ENCODE data around the gene KIRREL3. TPM values are rescaled to one million over a fixed set of nuclear protein-coding genes. Genes with fewer than 3 reads are reported as not detected.

Gene KIRREL3
- total and polyA plus RNA-seq, 2 of the 8 experiments (the other 6 are each of a cell fraction or from before 2014, with no cell fraction given) = 0.29 to 0.32 TPM

DNA sequence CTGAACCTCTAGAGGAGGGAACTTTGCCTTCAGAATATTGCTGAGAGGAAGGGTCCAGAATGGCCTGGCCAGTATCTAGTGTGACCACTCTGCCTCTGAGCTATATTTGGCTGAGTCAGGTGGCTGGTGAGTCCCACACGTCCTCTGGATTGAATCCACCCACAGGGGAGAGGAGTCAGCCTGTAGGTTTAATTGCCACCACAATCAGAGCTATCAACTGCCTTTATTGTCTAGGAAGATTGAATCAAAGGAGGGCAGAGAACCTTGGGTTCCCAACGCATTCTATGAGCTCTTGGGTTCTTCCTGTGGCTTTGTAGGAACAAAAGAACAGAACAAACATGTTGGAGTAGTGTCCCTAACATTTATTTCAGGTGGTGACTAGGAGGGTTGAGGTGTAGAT, 577.4 kb downstream of the KIRREL3 start:
- Histone ChIP-seq H3K27me3 (replicated peaks in 1 of 4; ENCODE audit: control insufficient read depth in 3 of 4, extremely low read depth in 1 of 4, insufficient read depth in 3 of 4, low read length in 3 of 4) (no peaks in the 10 kb centered on the region), H3K23me2 (ENCODE audit: low read depth, low read length) (no peaks in the 10 kb centered on the region), H3K9me3 (ENCODE audit: insufficient read depth in 2 of 2, low read depth in 1 of 2, low read length in 1 of 2) (no peaks in the 10 kb centered on the region), H3K4me2 (ENCODE audit: insufficient read depth in 1 of 2, low read depth in 2 of 2, low read length in 2 of 2) (no peak overlapping the region), H2BK5ac (ENCODE audit: low read depth, low read length) (no peak overlapping the region), H2BK12ac (ENCODE audit: low read depth, low read length) (no peak overlapping the region), H2BK15ac (ENCODE audit: low read length) (no peak overlapping the region), H3K4me3 (ENCODE audit: extremely low read depth in 1 of 4, insufficient read depth in 2 of 4, low read depth in 3 of 4, low read length in 4 of 4) (no peak overlapping the region), H3K79me1 (ENCODE audit: low read depth, low read length) (no peaks in the 10 kb centered on the region), H4K8ac (ENCODE audit: extremely low read depth, insufficient read depth, low read length) (no peak overlapping the region), H4K20me1 (replicated peaks in 1 of 2; ENCODE audit: control insufficient read depth in 1 of 2, insufficient read depth in 2 of 2, low read length in 2 of 2) (no peaks in the 10 kb centered on the region), H2BK20ac (ENCODE audit: low read length) (no peak overlapping the region), H3K23ac (ENCODE audit: insufficient read length) (no peak overlapping the region), H2BK120ac (replicated peaks; ENCODE audit: low read depth, low read length) (no peak overlapping the region), H3K36me3 (ENCODE audit: control insufficient read depth in 2 of 4, insufficient read depth in 4 of 4, low read length in 3 of 4) (no peaks in the 10 kb centered on the region), H3K79me2 (ENCODE audit: control insufficient read depth in 1 of 2, insufficient read depth in 2 of 2, low read length in 2 of 2) (no peaks in the 10 kb centered on the region), H4K5ac (ENCODE audit: insufficient read length, low read depth, low read length) (no peak overlapping the region), H3K27ac (ENCODE audit: low read depth, low read length) (no peak overlapping the region), H3K4me1 (replicated peaks in 1 of 4; ENCODE audit: control insufficient read depth in 3 of 4, insufficient read depth in 4 of 4, low read length in 3 of 4) (no peaks in the 10 kb centered on the region; a peak in 1 of 7 replicates), H3K9ac (replicated peaks in 1 of 4; ENCODE audit: extremely low read depth in 1 of 4, low read depth in 3 of 4, low read length in 3 of 4) (no peak overlapping the region), H2AFZ (ENCODE audit: low read length) (no peak overlapping the region), H3K18ac (ENCODE audit: extremely low read depth, low read length) (no peak overlapping the region), H3K56ac (replicated peaks; ENCODE audit: insufficient read length, low read depth, low read length) (no peak overlapping the region), H3K4ac (replicated peaks; ENCODE audit: insufficient read length, low read depth, low read length) (no peak overlapping the region), H3K14ac (ENCODE audit: insufficient read length) (no peak overlapping the region), H4K91ac (replicated peaks; ENCODE audit: insufficient read length, low read length) (no peak overlapping the region), H2AK5ac (ENCODE audit: low read depth, low read length) (no peak overlapping the region)
- no peak for DNase-seq (ENCODE audit: low read depth in 1 of 2, low spot score in 2 of 2)
- TF ChIP-seq TAF7 (optimal IDR thresholded peaks at IDR 0.05; ENCODE audit: borderline replicate concordance, low read depth, low read length) = no peak
- TF ChIP-seq YY1 (IDR thresholded peaks at IDR 0.05; ENCODE audit: low read depth, low read length) = no peak
- no peak for TF ChIP-seq PHF8 (conservative IDR thresholded peaks at IDR 0.05; ENCODE audit: low read depth, low read length)
- no peak for TF ChIP-seq CREB1 (IDR thresholded peaks at IDR 0.05)
- no peak for TF ChIP-seq EGR1 (IDR thresholded peaks at IDR 0.05; ENCODE audit: borderline replicate concordance, low read depth, low read length)
- TF ChIP-seq TBP (IDR thresholded peaks at IDR 0.05; ENCODE audit: low read depth, low read length) = no peak
- TF ChIP-seq EP300 (IDR thresholded peaks at IDR 0.05; ENCODE audit: borderline replicate concordance in 1 of 2, low read depth in 2 of 2, low read length in 2 of 2) = no peak
- TF ChIP-seq, protein P1, sequence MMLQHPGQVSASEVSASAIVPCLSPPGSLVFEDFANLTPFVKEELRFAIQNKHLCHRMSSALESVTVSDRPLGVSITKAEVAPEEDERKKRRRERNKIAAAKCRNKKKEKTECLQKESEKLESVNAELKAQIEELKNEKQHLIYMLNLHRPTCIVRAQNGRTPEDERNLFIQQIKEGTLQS (IDR thresholded peaks at IDR 0.05; ENCODE audit: insufficient read depth, low read depth, low read length) = no peak
- TF ChIP-seq MAFK (IDR thresholded peaks at IDR 0.05; ENCODE audit: low read depth, low read length) = no peak
- TF ChIP-seq GTF2F1 (IDR thresholded peaks at IDR 0.05; ENCODE audit: borderline replicate concordance, low read depth, low read length) = no peak
- no peak for TF ChIP-seq CTBP2 (IDR thresholded peaks at IDR 0.05; ENCODE audit: borderline replicate concordance, insufficient read depth, insufficient read length, low read length)
- no peak for TF ChIP-seq CHD1 (IDR thresholded peaks at IDR 0.05; ENCODE audit: low read depth, low read length)
- TF ChIP-seq HDAC2 (IDR thresholded peaks at IDR 0.05; ENCODE audit: borderline replicate concordance in 1 of 2, low read depth in 2 of 2, low read length in 2 of 2) = no peak
- no peak for TF ChIP-seq TEAD4 (IDR thresholded peaks at IDR 0.05; ENCODE audit: low read depth, low read length)
- WGBS, 2 experiments (ENCODE audit: extremely low coverage in 1 of 2, insufficient coverage in 1 of 2, insufficient read length in 1 of 2, insufficient replicate concordance in 2 of 2, low coverage in 1 of 2, low lambda C conversion rate in 2 of 2, missing lambda C conversion rate in 1 of 2) = 87% methylated on average over 2 of the region's 2 CpGs; no CpG with 5 or more reads in 1 of the 2 experiments
- CTCF ChIA-PET (ENCODE audit: partially characterized antibody) = interaction anchor here (0.8 to 4.8 kb wide), 2 partner anchors 11 to 58 kb away, joined by 3 to 20 read pairs; no protein-coding TSS in a partner anchor
- no peak for FAIRE-seq
- POLR2A ChIA-PET (ENCODE audit: partially characterized antibody) = interaction anchor here (0.7 to 1.8 kb wide), 3 partner anchors 8 to 119 kb away, joined by 3 to 6 read pairs (median 3); partner anchors contain the start of gene DCPS

All from H1 (cell line).